Activated T-helper 1 cell treated with anti-CD3 and anti-CD28 coated beads, Interleukin-2, amount 50 U/mL, for 16 hours (primary cell): ENCODE data around the gene RBMS1.
"Not testable (repeated sequence)": the region's sequence is repeated elsewhere in the genome, so short reads cannot be mapped to it uniquely, and the experiment has no call there.

Source experiments
- DNase-seq, 2 donors: peaks; one replicate each; pipeline ENCODE4 v3.0.0-alpha.2; 2020; ENCODE audit warnings: low read depth in 1 of 2, low spot score in 1 of 2

RBMS1 gene

GRCh38 chr2:160502478-160502877, 8.9 kb upstream of the RBMS1 start:
- DNase-seq: no peak

GRCh38 chr2:160501370-160501769, 7.8 kb upstream of the RBMS1 start:
- DNase-seq: no peak

GRCh38 chr2:160499865-160500264, 6.3 kb upstream of the RBMS1 start:
- no peak for DNase-seq

- no peak for DNase-seq
Measured at GRCh38 chr2:160498137-160498536, 4.5 kb upstream of the RBMS1 start.

- DNase-seq: no peak
Measured at GRCh38 chr2:160494201-160494644, 616 bp upstream of the RBMS1 start.

- DNase-seq: peak; percentile 22 to 44
Measured at GRCh38 chr2:160492401-160493226, 993 bp downstream of the RBMS1 start.

GRCh38 chr2:160491911-160492371, 1.7 kb downstream of the RBMS1 start:
- no peak for DNase-seq

- DNase-seq: no peak
Measured at GRCh38 chr2:160490733-160491685, 2.6 kb downstream of the RBMS1 start.

- DNase-seq: no peak
Measured at GRCh38 chr2:160489111-160489510, 4.5 kb downstream of the RBMS1 start.

- not testable (repeated sequence) for DNase-seq
Measured at GRCh38 chr2:160488289-160488688, 5.3 kb downstream of the RBMS1 start.

GRCh38 chr2:160486341-160486740, 7.3 kb downstream of the RBMS1 start:
- DNase-seq: no peak

GRCh38 chr2:160484859-160485520, 8.6 kb downstream of the RBMS1 start:
- DNase-seq: no peak

- DNase-seq: no peak
Measured at GRCh38 chr2:160482673-160483072, 10.9 kb downstream of the RBMS1 start.

GRCh38 chr2:160479269-160479668, 14.3 kb downstream of the RBMS1 start:
- DNase-seq: no peak

GRCh38 chr2:160478660-160479059, 14.9 kb downstream of the RBMS1 start:
- DNase-seq: no peak

- DNase-seq: no peak
Measured at GRCh38 chr2:160477032-160477431, 16.6 kb downstream of the RBMS1 start.

- DNase-seq: no peak
Measured at GRCh38 chr2:160474891-160475787, 18.5 kb downstream of the RBMS1 start.

- no peak for DNase-seq
Measured at GRCh38 chr2:160474319-160474645, 19.3 kb downstream of the RBMS1 start.

- DNase-seq: no peak
Measured at GRCh38 chr2:160473468-160474318, 19.9 kb downstream of the RBMS1 start.
